ENCODE measurements around the gene PITX2. TPM values are rescaled to one million over a fixed set of nuclear protein-coding genes. Genes with fewer than 3 reads are reported as not detected.

PITX2 gene
- total and polyA plus RNA-seq, 2 experiments from 2014 or later = 0.52 to 0.99 TPM

DNA sequence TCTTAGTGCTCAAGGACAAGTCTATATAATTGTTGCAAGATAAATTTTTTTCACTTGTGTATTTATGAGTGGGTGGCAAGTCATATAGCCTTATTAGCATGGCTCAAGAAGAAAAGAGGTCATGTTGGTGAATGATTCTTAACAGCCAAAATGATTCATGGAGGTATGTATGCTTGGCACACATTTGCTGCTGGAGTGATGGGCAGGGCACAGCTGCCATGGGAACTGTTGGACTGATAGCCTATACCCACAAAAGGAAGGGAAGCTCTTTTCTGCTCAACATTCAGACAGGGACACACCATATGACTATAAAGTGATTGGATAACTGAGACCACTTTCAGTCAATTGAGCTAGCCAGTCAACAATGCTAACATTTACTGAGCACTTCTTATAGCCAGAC, 46.8 kb upstream of the PITX2 start:
- TF ChIP-seq, protein P1, sequence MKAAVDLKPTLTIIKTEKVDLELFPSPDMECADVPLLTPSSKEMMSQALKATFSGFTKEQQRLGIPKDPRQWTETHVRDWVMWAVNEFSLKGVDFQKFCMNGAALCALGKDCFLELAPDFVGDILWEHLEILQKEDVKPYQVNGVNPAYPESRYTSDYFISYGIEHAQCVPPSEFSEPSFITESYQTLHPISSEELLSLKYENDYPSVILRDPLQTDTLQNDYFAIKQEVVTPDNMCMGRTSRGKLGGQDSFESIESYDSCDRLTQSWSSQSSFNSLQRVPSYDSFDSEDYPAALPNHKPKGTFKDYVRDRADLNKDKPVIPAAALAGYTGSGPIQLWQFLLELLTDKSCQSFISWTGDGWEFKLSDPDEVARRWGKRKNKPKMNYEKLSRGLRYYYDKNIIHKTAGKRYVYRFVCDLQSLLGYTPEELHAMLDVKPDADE (IDR thresholded peaks at IDR 0.05) = no peak
- TF ChIP-seq, protein P2, sequence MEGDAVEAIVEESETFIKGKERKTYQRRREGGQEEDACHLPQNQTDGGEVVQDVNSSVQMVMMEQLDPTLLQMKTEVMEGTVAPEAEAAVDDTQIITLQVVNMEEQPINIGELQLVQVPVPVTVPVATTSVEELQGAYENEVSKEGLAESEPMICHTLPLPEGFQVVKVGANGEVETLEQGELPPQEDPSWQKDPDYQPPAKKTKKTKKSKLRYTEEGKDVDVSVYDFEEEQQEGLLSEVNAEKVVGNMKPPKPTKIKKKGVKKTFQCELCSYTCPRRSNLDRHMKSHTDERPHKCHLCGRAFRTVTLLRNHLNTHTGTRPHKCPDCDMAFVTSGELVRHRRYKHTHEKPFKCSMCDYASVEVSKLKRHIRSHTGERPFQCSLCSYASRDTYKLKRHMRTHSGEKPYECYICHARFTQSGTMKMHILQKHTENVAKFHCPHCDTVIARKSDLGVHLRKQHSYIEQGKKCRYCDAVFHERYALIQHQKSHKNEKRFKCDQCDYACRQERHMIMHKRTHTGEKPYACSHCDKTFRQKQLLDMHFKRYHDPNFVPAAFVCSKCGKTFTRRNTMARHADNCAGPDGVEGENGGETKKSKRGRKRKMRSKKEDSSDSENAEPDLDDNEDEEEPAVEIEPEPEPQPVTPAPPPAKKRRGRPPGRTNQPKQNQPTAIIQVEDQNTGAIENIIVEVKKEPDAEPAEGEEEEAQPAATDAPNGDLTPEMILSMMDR (conservative IDR thresholded peaks at IDR 0.05; ENCODE audit: low read depth in 2 of 2) = no peak
- TF ChIP-seq STAT1 (IDR thresholded peaks at IDR 0.05; ENCODE audit: unreplicated experiment) (no peak), EZH2phosphoT487 (IDR thresholded peaks at IDR 0.05; ENCODE audit: unreplicated experiment) (no peak), ZNF331 (CRISPR knock-in tag; IDR thresholded peaks at IDR 0.05; ENCODE audit: low read depth) (no peak), CREB1 (CRISPR knock-in tag; IDR thresholded peaks at IDR 0.05; ENCODE audit: low read depth) (no peak), POLR2AphosphoS5 (IDR thresholded peaks at IDR 0.05; ENCODE audit: low read depth) (no peak), EZH2 (IDR thresholded peaks at IDR 0.05; ENCODE audit: low read depth, unreplicated experiment) (no peak), ZNF114 (CRISPR knock-in tag; IDR thresholded peaks at IDR 0.05) (no peak), NANOG (IDR thresholded peaks at IDR 0.05; ENCODE audit: borderline replicate concordance) (no peak), JUNB (IDR thresholded peaks at IDR 0.05; ENCODE audit: unreplicated experiment) (no peak)
- TF ChIP-seq, protein P3, sequence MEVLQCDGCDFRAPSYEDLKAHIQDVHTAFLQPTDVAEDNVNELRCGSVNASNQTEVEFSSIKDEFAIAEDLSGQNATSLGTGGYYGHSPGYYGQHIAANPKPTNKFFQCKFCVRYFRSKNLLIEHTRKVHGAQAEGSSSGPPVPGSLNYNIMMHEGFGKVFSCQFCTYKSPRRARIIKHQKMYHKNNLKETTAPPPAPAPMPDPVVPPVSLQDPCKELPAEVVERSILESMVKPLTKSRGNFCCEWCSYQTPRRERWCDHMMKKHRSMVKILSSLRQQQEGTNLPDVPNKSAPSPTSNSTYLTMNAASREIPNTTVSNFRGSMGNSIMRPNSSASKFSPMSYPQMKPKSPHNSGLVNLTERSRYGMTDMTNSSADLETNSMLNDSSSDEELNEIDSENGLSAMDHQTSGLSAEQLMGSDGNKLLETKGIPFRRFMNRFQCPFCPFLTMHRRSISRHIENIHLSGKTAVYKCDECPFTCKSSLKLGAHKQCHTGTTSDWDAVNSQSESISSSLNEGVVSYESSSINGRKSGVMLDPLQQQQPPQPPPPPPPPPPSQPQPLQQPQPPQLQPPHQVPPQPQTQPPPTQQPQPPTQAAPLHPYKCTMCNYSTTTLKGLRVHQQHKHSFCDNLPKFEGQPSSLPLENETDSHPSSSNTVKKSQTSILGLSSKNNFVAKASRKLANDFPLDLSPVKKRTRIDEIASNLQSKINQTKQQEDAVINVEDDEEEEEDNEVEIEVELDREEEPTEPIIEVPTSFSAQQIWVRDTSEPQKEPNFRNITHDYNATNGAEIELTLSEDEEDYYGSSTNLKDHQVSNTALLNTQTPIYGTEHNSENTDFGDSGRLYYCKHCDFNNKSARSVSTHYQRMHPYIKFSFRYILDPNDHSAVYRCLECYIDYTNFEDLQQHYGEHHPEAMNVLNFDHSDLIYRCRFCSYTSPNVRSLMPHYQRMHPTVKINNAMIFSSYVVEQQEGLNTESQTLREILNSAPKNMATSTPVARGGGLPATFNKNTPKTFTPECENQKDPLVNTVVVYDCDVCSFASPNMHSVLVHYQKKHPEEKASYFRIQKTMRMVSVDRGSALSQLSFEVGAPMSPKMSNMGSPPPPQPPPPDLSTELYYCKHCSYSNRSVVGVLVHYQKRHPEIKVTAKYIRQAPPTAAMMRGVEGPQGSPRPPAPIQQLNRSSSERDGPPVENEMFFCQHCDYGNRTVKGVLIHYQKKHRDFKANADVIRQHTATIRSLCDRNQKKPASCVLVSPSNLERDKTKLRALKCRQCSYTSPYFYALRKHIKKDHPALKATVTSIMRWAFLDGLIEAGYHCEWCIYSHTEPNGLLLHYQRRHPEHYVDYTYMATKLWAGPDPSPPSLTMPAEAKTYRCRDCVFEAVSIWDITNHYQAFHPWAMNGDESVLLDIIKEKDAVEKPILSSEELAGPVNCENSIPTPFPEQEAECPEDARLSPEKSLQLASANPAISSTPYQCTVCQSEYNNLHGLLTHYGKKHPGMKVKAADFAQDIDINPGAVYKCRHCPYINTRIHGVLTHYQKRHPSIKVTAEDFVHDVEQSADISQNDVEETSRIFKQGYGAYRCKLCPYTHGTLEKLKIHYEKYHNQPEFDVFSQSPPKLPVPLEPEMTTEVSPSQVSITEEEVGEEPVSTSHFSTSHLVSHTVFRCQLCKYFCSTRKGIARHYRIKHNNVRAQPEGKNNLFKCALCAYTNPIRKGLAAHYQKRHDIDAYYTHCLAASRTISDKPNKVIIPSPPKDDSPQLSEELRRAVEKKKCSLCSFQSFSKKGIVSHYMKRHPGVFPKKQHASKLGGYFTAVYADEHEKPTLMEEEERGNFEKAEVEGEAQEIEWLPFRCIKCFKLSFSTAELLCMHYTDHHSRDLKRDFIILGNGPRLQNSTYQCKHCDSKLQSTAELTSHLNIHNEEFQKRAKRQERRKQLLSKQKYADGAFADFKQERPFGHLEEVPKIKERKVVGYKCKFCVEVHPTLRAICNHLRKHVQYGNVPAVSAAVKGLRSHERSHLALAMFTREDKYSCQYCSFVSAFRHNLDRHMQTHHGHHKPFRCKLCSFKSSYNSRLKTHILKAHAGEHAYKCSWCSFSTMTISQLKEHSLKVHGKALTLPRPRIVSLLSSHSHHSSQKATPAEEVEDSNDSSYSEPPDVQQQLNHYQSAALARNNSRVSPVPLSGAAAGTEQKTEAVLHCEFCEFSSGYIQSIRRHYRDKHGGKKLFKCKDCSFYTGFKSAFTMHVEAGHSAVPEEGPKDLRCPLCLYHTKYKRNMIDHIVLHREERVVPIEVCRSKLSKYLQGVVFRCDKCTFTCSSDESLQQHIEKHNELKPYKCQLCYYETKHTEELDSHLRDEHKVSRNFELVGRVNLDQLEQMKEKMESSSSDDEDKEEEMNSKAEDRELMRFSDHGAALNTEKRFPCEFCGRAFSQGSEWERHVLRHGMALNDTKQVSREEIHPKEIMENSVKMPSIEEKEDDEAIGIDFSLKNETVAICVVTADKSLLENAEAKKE (CRISPR knock-in tag; IDR thresholded peaks at IDR 0.05) = no peak
- TF ChIP-seq, protein P4, sequence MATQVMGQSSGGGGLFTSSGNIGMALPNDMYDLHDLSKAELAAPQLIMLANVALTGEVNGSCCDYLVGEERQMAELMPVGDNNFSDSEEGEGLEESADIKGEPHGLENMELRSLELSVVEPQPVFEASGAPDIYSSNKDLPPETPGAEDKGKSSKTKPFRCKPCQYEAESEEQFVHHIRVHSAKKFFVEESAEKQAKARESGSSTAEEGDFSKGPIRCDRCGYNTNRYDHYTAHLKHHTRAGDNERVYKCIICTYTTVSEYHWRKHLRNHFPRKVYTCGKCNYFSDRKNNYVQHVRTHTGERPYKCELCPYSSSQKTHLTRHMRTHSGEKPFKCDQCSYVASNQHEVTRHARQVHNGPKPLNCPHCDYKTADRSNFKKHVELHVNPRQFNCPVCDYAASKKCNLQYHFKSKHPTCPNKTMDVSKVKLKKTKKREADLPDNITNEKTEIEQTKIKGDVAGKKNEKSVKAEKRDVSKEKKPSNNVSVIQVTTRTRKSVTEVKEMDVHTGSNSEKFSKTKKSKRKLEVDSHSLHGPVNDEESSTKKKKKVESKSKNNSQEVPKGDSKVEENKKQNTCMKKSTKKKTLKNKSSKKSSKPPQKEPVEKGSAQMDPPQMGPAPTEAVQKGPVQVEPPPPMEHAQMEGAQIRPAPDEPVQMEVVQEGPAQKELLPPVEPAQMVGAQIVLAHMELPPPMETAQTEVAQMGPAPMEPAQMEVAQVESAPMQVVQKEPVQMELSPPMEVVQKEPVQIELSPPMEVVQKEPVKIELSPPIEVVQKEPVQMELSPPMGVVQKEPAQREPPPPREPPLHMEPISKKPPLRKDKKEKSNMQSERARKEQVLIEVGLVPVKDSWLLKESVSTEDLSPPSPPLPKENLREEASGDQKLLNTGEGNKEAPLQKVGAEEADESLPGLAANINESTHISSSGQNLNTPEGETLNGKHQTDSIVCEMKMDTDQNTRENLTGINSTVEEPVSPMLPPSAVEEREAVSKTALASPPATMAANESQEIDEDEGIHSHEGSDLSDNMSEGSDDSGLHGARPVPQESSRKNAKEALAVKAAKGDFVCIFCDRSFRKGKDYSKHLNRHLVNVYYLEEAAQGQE (IDR thresholded peaks at IDR 0.05; ENCODE audit: unreplicated experiment) = no peak
- no peaks in the 10 kb centered on the region for H4K20me1 ChIP-seq (replicated peaks; ENCODE audit: insufficient read depth)
- H3K27ac Mint-ChIP-seq = no peak overlapping the region
- no peaks in the 10 kb centered on the region for H3K36me3 Mint-ChIP-seq (ENCODE audit: low read depth)
- H3K79me2 ChIP-seq (replicated peaks; ENCODE audit: insufficient read depth) = no peaks in the 10 kb centered on the region
- peaks cover 2% of the 10 kb centered on the region for H3K27me3 Mint-ChIP-seq (ENCODE audit: insufficient read depth, low read depth, poor library complexity)
- no peak overlapping the region for H3K27ac ChIP-seq (ENCODE audit: low read depth)
- no peak overlapping the region for H2AFZ ChIP-seq
- H3K27me3 ChIP-seq (ENCODE audit: insufficient read depth) = no peaks in the 10 kb centered on the region
- H3K9me3 Mint-ChIP-seq = no peaks in the 10 kb centered on the region
- no peak for ATAC-seq
- no peak for DNase-seq (ENCODE audit: low spot score)
- H3K36me3 ChIP-seq (ENCODE audit: insufficient read depth) = no peaks in the 10 kb centered on the region
- H3K4me1 ChIP-seq (ENCODE audit: insufficient read depth) = no peaks in the 10 kb centered on the region
- no peaks in the 10 kb centered on the region for H3K9me2 ChIP-seq (ENCODE audit: insufficient read depth)
- H3K4me1 Mint-ChIP-seq = no peaks in the 10 kb centered on the region
- no peak overlapping the region for H3K4me2 ChIP-seq
- H3F3A ChIP-seq (replicated peaks; ENCODE audit: low read depth) = no peaks in the 10 kb centered on the region
- H3K4me3 ChIP-seq = no peak overlapping the region
- H3K4me3 Mint-ChIP-seq = no peak overlapping the region
